WERI-Rb-1 (cell line): ENCODE data around the gene CD276.

Experiments
- DNase-seq: peaks from one replicate; pipeline ENCODE4 v3.0.0-alpha.2; 2020
- H3K27ac ChIP-seq: fragments of 250-450 bp; sonication (Bioruptor Pico); 2 replicates; pipeline ENCODE4 v1.5.1; 2020; ENCODE audit warnings: mild to moderate bottlenecking, moderate library complexity
- H3K27me3 ChIP-seq: fragments of 250-450 bp; sonication (Bioruptor Pico); 2 replicates; pipeline ENCODE4 v1.5.1; 2021; ENCODE audit warnings: mild to moderate bottlenecking, low read depth, moderate library complexity; ENCODE audit not compliant: insufficient read depth, severe bottlenecking
- H3K36me3 ChIP-seq: fragments of 250-450 bp; sonication (Bioruptor Pico); 2 replicates; pipeline ENCODE4 v1.5.1; 2020; ENCODE audit warnings: mild to moderate bottlenecking, moderate library complexity
- H3K4me3 ChIP-seq: 2 replicates; pipeline ENCODE4 v1.5.1; 2011; ENCODE audit warnings: low read depth, mild to moderate bottlenecking, control low read depth, low read length
- H3K9me3 ChIP-seq: fragments of 250-450 bp; sonication (Bioruptor Pico); 2 replicates; pipeline ENCODE4 v1.5.1; 2021; ENCODE audit warnings: mild to moderate bottlenecking, moderate library complexity; ENCODE audit not compliant: severe bottlenecking
- TF ChIP-seq, protein P1 (sequence below): IDR thresholded peaks from 2 replicates; pipeline ENCODE4 v1.5.1; 2011; ENCODE audit warnings: low read depth, mild to moderate bottlenecking, control low read depth, inconsistent platforms, low read length

CD276 gene

DNA sequence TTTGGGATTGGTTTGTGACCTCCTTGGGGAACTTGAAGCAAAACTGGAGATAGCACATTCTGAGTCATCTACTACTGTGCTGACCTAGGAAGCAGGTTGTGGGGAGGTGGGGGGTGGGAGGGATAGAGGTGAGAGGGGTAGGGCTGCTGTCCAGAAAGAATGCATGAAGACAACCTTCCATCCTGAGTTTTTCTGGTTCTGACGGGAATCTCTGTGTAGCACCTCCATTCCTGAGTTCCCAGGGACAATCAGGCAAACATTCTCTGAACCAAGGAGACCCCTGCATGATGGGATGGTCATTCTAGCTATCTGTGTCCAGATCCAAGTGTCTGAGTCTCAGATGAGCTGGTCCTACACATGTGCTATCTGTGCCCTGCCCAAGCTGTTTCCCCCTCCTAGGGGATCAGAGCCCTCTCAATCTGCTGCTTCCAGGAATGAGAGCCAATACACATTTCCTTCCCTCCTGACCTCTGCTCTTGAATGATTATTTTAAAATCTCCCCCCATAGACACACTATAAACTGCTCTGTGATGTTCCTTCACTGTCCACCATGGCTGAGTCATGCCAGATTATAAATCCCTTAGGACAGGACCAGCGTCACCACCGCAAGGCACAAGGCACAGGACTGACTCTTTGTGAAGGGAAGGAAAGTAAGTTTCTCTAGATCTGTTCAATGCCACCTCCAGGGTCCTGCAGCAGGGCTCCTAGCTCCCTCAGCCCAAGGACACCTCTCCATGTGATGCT is 2.2 kb upstream of the CD276 start:
- no peak for DNase-seq
- no peaks in the 10 kb centered on the region; the same call in 1 of the 2 replicates for H3K36me3 ChIP-seq
- H3K27ac ChIP-seq: no peak overlapping the region
- no peaks in the 10 kb centered on the region for H3K27me3 ChIP-seq
- no peak overlapping the region for H3K4me3 ChIP-seq
- TF ChIP-seq, protein P1, sequence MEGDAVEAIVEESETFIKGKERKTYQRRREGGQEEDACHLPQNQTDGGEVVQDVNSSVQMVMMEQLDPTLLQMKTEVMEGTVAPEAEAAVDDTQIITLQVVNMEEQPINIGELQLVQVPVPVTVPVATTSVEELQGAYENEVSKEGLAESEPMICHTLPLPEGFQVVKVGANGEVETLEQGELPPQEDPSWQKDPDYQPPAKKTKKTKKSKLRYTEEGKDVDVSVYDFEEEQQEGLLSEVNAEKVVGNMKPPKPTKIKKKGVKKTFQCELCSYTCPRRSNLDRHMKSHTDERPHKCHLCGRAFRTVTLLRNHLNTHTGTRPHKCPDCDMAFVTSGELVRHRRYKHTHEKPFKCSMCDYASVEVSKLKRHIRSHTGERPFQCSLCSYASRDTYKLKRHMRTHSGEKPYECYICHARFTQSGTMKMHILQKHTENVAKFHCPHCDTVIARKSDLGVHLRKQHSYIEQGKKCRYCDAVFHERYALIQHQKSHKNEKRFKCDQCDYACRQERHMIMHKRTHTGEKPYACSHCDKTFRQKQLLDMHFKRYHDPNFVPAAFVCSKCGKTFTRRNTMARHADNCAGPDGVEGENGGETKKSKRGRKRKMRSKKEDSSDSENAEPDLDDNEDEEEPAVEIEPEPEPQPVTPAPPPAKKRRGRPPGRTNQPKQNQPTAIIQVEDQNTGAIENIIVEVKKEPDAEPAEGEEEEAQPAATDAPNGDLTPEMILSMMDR: no peak
- no peaks in the 10 kb centered on the region for H3K9me3 ChIP-seq

DNA sequence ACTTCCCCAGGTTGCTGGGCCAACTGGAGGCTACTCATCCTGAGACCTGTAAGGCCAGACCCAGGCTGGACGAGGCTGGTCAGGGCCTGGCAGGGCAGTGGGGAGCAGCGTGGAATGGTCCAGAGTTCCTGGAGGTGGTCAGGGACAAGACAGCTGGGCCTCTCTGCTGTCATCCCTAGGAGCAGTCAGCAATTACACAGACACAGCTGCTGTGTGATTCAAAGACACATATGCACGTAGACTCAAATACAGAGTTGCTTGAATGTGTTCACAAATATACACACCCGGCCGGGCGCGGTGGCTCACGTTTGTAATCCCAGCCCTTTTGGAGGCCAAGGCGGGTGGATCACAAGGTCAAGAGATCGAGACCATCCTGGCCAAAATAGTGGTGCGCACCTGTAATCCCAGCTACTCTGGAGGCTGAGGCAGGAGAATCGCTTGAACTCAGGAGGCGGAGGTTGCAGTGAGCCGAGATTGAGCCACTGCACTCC is 1.5 kb upstream of the CD276 start:
- TF ChIP-seq, protein P1: no peak
- no peak for DNase-seq
- Histone ChIP-seq H3K36me3 (peaks cover 3% of the 10 kb centered on the region), H3K9me3 (no peaks in the 10 kb centered on the region), H3K27ac (no peak overlapping the region), H3K27me3 (no peaks in the 10 kb centered on the region), H3K4me3 (no peak overlapping the region)

DNA sequence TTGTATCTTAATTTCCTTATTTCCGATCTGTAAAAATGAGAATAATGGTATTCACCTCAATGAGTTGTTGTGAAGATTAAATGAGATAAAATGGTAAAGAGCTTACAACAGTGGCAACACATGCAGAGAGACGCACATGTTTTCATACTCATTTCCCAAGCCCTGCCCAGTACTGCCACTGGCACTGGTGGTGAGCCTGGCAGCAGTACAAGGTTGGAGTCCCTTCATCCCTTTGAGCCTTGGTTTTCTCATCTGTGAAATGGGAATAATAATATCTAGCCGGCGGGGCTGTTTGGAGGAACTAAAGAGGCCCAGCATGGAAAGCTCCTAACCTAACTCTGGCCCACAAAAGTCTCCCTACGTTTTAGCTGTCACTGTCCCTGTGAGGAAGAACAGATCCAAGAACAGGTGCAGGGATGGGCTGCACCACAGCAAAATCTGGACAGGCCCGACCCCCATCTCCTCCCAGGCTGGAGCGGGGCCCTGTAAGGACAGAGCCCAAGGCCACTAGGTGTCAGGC is 866 bp upstream of the CD276 start:
- DNase-seq: no peak

DNA sequence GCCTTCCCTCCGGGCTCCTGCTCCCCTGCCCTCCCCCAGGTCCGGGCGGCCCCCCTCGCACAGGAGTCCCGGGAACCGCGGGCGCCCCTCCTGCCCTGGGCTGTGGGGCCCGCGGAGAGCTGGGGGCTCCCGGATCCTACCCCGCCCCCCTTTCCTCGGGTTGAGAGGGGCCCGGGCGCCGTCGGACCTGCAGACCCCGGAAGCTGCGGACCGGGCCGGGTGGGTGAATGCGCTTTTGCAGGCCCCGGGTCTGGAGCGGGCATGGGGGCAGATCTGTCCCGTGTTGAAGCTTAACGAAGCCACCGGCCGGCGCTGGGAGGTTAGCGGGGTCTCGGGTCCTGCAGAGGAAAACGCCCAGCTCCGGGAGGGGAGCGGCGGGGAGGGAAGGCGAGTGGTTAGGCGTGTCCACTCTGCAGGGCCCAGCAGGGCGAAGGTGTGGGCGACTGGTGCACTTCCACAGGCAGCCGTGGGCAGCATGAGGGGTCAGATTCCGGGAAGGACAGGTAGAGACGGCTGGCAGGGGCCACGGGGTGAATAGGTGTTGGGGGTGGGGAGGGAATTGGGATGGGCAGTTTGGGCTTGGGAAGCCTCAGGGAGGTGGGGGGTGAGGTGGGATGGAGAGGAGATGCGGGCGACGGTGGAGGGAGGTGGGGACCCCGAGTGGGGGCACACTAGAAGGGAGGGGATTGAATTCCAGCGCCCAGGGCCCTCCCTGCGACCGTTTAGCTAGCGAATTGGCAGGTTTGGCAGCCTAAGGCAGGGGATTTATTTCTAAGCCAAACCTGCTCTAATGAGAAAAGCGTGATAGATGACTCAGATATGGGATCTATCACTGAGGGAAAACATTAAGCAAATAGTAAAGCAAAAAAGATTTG is 635 bp downstream of the CD276 start:
- H3K9me3 ChIP-seq: no peaks in the 10 kb centered on the region
- H3K4me3 ChIP-seq: peak overlapping the region; percentile 94
- peak overlapping the region; percentile 95 for H3K27ac ChIP-seq
- peaks cover 3% of the 10 kb centered on the region for H3K36me3 ChIP-seq
- H3K27me3 ChIP-seq: no peaks in the 10 kb centered on the region
- DNase-seq: peak; percentile 44
- TF ChIP-seq, protein P1: no peak

More for the DNA sequence above, 866 bp upstream of the CD276 start:
- H3K36me3 ChIP-seq: peaks cover 3% of the 10 kb centered on the region
- TF ChIP-seq, protein P1: peak; percentile 54
- H3K9me3 ChIP-seq: no peaks in the 10 kb centered on the region
- no peaks in the 10 kb centered on the region for H3K27me3 ChIP-seq
- peak overlapping the region; percentile 95 for H3K27ac ChIP-seq
- H3K4me3 ChIP-seq: peak overlapping the region; percentile 94

DNA sequence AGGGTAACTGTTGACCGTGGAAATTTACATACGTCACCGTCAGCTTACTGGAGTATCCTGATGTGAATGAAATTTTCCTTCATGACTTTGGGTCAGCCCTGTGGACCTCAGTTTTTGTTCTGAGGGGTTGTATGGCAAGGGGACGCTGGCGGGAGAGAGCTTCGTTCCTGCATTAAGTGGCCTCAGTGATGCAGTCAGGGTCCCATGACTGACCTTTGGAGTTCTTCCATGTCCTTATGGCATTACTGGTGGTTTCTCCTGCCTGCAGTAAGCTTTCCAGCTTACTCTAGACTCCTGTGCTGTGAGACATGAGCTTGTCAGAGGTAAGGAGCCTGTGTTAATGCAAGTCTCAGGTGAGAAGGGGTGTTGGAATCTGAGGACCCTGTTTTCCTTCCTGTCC is 1.8 kb downstream of the CD276 start:
- Histone ChIP-seq H3K9me3 (no peaks in the 10 kb centered on the region), H3K27ac (peak overlapping the region; percentile 95; the same call in 1 of the 2 replicates), H3K27me3 (no peaks in the 10 kb centered on the region), H3K36me3 (peaks cover 3% of the 10 kb centered on the region), H3K4me3 (peak overlapping the region; percentile 94)
- no peak for DNase-seq
- TF ChIP-seq, protein P1: no peak
